Type B pancreatic cell (in vitro differentiated cells): ENCODE measurements around the gene ASPHD2. TPM values are rescaled to one million over a fixed set of nuclear protein-coding genes. Genes with fewer than 3 reads are reported as not detected.

ENCODE experiments used
- DNase-seq: peaks from one replicate; pipeline ENCODE4 v3.0.0; 2021; ENCODE audit warnings: mixed read lengths; ENCODE audit not compliant: unreplicated experiment; ENCODE audit errors: extremely low spot score
- H3K27ac Mint-ChIP-seq: 2 replicates; pipeline ENCODE4 v1.8.0; 2021; ENCODE audit warnings: mild to moderate bottlenecking, mixed read lengths
- H3K27me3 Mint-ChIP-seq: 2 replicates; pipeline ENCODE4 v1.8.0; 2021; ENCODE audit warnings: mixed read lengths
- H3K36me3 Mint-ChIP-seq: 2 replicates; pipeline ENCODE4 v1.8.0; 2021; ENCODE audit warnings: mixed read lengths
- H3K4me1 Mint-ChIP-seq: one replicate; pipeline ENCODE4 v1.8.0; 2021; ENCODE audit warnings: mixed read lengths; ENCODE audit not compliant: unreplicated experiment
- H3K4me3 Mint-ChIP-seq: 2 replicates; pipeline ENCODE4 v1.8.0; 2021; ENCODE audit warnings: mild to moderate bottlenecking, mixed read lengths
- H3K9me3 Mint-ChIP-seq: 2 replicates; pipeline ENCODE4 v1.8.0; 2021; ENCODE audit warnings: mixed read lengths
- CTCF ChIP-seq: fragments of 200-600 bp; sonication (generic); conservative IDR thresholded peaks from 2 replicates; pipeline ENCODE4 v1.5.0; 2021; ENCODE audit warnings: antibody characterized with exemption, mild to moderate bottlenecking
- total RNA-seq: library from RNA; stranded (reverse); gene quantifications from 2 replicates; pipeline ENCODE4 v1.2.1, GENCODE V29; 2021; ENCODE audit warnings: low replicate concordance

ASPHD2 gene
- total RNA-seq, 1 donor from 2014 or later: 2.4 TPM

- Mint-ChIP-seq H3K36me3 (no peaks in the 10 kb centered on the region), H3K4me1 (no peaks in the 10 kb centered on the region), H3K27me3 (peaks cover 63% of the 10 kb centered on the region), H3K9me3 (no peaks in the 10 kb centered on the region), H3K4me3 (no peak overlapping the region), H3K27ac (no peak overlapping the region)
- TF ChIP-seq CTCF: no peak
- no peak for DNase-seq
These were observed 11.7 kb upstream of the ASPHD2 start for GRCh38 chr22:26417406-26417805.

DNA sequence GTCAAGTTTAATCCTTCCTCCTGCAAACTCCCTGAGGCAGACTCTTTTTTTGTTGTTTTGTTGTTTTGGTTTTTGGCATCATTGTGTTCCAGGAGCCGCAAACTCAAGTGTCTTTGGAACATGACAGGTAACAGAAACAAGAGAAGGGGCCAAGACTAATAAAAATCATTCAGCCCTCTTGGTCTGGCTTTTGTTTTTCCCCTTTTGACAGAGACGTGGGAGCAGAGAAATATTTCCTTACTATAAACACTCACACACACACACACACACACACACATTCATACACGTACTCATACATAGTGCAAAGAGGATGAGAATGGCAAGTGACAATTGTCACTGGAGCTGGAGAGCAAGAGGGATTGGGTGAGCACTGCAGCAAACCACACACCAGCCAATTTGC is 10.4 kb upstream of the ASPHD2 start:
- Mint-ChIP-seq H3K36me3 (no peaks in the 10 kb centered on the region), H3K4me1 (no peaks in the 10 kb centered on the region), H3K4me3 (no peak overlapping the region), H3K27ac (no peak overlapping the region), H3K9me3 (no peaks in the 10 kb centered on the region), H3K27me3 (peaks cover 56% of the 10 kb centered on the region)
- TF ChIP-seq CTCF: no peak
- DNase-seq: no peak

- peak overlapping the region; percentile 73 for H3K4me3 Mint-ChIP-seq
- DNase-seq: no peak
- peaks cover 58% of the 10 kb centered on the region for H3K27me3 Mint-ChIP-seq
- peak overlapping the region; percentile 4 for H3K27ac Mint-ChIP-seq
- no peaks in the 10 kb centered on the region for H3K9me3 Mint-ChIP-seq
- H3K4me1 Mint-ChIP-seq: peaks cover 15% of the 10 kb centered on the region
- TF ChIP-seq CTCF: no peak
- H3K36me3 Mint-ChIP-seq: no peaks in the 10 kb centered on the region
These were observed 2.1 kb upstream of the ASPHD2 start for GRCh38 chr22:26426924-26427323.

GRCh38 chr22:26429458-26430286 is 612 bp downstream of the ASPHD2 start:
- Mint-ChIP-seq H3K36me3 (no peaks in the 10 kb centered on the region), H3K27me3 (peaks cover 60% of the 10 kb centered on the region), H3K27ac (peak overlapping the region; percentile 64), H3K4me3 (peak overlapping the region; percentile 85), H3K4me1 (peaks cover 15% of the 10 kb centered on the region), H3K9me3 (no peaks in the 10 kb centered on the region)
- no peak for TF ChIP-seq CTCF
- no peak for DNase-seq

GRCh38 chr22:26430600-26430999 is 1.5 kb downstream of the ASPHD2 start:
- H3K4me1 Mint-ChIP-seq: peaks cover 21% of the 10 kb centered on the region
- peaks cover 55% of the 10 kb centered on the region for H3K27me3 Mint-ChIP-seq
- H3K27ac Mint-ChIP-seq: peak overlapping the region; percentile 64
- peak overlapping the region; percentile 85 for H3K4me3 Mint-ChIP-seq
- DNase-seq: no peak
- TF ChIP-seq CTCF: no peak
- no peaks in the 10 kb centered on the region for H3K36me3 Mint-ChIP-seq
- no peaks in the 10 kb centered on the region for H3K9me3 Mint-ChIP-seq
